ENCODE results near the gene PIM2. TPM values are rescaled to one million over a fixed set of nuclear protein-coding genes. Genes with fewer than 3 reads are reported as not detected.

PIM2 gene
- total RNA-seq (1 to 10 TPM; 2.4 to 6.9 (median 4.4) TPM), polyA plus RNA-seq (10 to 100 TPM in 1 of 3 donors, 1 to 10 TPM in 2; 6.6 to 42.0 (median 6.7) TPM)

DNA sequence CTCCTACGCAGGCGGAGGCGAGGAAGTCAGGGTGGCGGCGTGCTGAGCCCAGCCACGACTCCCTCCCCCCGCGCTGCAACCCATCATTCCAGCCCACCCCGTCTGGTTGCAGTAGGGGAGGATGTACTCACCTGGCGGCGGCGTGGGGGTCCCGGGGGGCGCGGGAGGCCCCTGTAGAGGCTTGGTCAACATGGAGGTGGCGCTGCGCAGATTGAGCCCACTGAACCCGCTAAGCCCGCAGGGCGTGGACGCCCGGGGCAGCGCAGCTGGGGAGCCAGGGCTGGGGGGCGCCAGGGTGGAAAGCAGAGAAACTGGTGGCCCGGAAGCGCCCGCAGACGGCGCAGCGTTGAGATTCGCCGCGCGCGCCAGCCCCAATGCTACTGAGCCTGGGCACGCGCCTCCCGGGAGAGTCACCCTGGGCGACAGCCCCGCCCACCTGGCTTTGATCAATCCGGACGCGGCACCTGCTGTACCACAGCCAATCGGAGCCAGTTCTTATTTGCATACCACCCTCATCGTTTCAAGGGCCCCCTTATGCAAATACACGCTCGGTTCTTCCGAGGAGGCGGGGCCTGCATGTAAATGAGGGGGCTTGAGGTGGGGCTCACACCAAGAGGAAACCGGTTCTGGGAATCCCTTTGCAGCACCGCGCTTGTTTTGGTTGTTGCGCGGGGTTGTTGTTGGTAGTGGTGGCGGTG lies at the start of gene PIM2:
PIM2 (minus strand) TSS at position 382 of the 698 bp plus-strand sequence; CDS start at position 192, 190 bp downstream.
- Histone ChIP-seq H3K36me3 (peaks cover 0 to 17% (median 5%) of the 10 kb centered on the region in 4 donors), H3K27me3 (no peaks in the 10 kb centered on the region), H3K4me3 (peak within 1 kb of the TSS; percentile 58 to 61 (median 60)), H3K27ac (peak within 1 kb of the TSS; percentile 82 to 90 (median 86)), H3K9me3 (no peaks in the 10 kb centered on the region), H3K4me1 (peaks cover 0 to 20% (median 8%) of the 10 kb centered on the region in 4 donors)
- DNase-seq: peak; percentile 95
- intact Hi-C loops (cut with DNase I): loop anchor here (5.0 kb wide), 2 partner anchors 124 to 321 kb away; partner anchors contain the start of genes TFE3 and WDR13
- TF ChIP-seq POLR2AphosphoS5 (IDR thresholded peaks at IDR 0.05) (peak; percentile 86 to 96 (median 90)), POLR2A (IDR thresholded peaks at IDR 0.05) (peak; percentile 73 to 81), EP300 (IDR thresholded peaks at IDR 0.05) (no peak)
- TF ChIP-seq, protein P1, sequence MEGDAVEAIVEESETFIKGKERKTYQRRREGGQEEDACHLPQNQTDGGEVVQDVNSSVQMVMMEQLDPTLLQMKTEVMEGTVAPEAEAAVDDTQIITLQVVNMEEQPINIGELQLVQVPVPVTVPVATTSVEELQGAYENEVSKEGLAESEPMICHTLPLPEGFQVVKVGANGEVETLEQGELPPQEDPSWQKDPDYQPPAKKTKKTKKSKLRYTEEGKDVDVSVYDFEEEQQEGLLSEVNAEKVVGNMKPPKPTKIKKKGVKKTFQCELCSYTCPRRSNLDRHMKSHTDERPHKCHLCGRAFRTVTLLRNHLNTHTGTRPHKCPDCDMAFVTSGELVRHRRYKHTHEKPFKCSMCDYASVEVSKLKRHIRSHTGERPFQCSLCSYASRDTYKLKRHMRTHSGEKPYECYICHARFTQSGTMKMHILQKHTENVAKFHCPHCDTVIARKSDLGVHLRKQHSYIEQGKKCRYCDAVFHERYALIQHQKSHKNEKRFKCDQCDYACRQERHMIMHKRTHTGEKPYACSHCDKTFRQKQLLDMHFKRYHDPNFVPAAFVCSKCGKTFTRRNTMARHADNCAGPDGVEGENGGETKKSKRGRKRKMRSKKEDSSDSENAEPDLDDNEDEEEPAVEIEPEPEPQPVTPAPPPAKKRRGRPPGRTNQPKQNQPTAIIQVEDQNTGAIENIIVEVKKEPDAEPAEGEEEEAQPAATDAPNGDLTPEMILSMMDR (IDR thresholded peaks at IDR 0.05): no peak
- 0% methylated on average over 55 of the region's 55 CpGs for WGBS, 2 donors

DNA sequence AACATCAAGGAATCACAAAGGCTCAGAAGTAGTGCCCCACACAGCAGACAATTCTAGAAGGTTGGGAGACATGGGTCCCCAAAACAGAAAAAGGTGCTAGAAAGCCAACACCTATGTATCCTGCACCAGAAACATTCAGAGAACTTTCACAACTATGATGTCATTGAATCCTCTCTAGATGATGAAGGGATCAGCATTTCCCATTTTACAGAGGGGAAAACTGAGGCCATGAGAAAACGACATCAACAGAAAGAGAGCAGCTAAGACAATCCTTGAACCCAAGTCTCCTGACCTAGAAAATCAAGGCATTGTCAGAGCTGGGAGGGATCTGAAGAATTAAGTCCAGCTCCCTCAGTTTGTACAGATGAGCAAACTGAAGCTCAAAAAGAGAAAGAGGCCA lies 49.6 kb upstream of the PIM2 start:
- no peak for DNase-seq
- TF ChIP-seq EP300 (IDR thresholded peaks at IDR 0.05): no peak
- no peak for TF ChIP-seq POLR2AphosphoS5 (IDR thresholded peaks at IDR 0.05)
- TF ChIP-seq, protein P1 (IDR thresholded peaks at IDR 0.05): no peak
- TF ChIP-seq POLR2A (IDR thresholded peaks at IDR 0.05): no peak
- WGBS, 2 donors: 70 to 89% methylated on average over 1 of the region's 1 CpG
- no peak overlapping the region for H3K27ac ChIP-seq
- peaks cover 0 to 11% (median 2%) of the 10 kb centered on the region in 4 donors for H3K4me1 ChIP-seq
- H3K36me3 ChIP-seq: no peaks in the 10 kb centered on the region
- no peak overlapping the region for H3K4me3 ChIP-seq
- intact Hi-C loops (cut with DNase I): no loop called here
- H3K27me3 ChIP-seq: no peaks in the 10 kb centered on the region
- H3K9me3 ChIP-seq: no peaks in the 10 kb centered on the region

DNA sequence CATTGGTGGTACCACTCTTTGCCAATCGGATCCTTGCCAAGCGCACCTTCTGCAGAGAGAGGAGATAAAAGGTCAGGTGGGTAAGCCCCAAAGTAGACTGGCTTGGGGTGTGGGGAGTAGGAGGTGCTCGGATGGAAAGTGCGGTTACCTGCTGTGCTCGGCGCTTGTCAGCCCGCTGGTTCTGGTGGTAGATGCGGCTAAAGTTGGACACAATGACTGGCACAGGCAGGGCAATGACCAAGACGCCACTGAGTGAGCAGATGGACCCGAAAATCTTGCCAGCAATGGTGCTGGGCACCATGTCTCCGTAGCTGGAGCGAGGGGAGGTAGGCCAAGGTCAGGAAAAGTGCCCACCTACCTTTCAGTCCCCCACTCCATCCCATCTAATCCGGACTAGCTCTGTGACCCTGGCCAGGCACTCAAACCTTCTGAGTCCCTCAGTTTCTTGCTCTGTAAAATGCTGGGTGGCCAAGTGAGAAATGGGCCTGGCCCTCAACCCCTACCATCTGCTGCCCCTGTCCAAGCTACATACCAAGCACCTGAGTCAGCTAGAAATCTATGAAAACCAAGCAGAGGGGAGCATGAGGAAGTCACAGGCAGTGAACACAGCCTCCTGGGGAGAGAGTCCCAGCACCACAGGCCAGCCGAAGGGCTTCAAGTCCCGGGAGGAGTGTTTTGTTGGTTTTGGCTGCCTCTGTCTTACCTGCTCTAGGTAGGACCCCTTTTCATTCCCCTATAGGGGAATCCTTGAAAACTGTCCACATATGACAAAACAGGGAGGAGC lies 48.2 kb upstream of the PIM2 start:
- no peak overlapping the region for H3K27ac ChIP-seq
- H3K9me3 ChIP-seq: no peaks in the 10 kb centered on the region
- DNase-seq: no peak
- H3K36me3 ChIP-seq: no peaks in the 10 kb centered on the region
- H3K4me3 ChIP-seq: no peak overlapping the region
- TF ChIP-seq EP300 (IDR thresholded peaks at IDR 0.05): no peak
- TF ChIP-seq, protein P1 (IDR thresholded peaks at IDR 0.05): no peak
- TF ChIP-seq POLR2AphosphoS5 (IDR thresholded peaks at IDR 0.05): no peak
- no peak for TF ChIP-seq POLR2A (IDR thresholded peaks at IDR 0.05)
- intact Hi-C loops (cut with DNase I): no loop called here
- peaks cover 0 to 5% (median 2%) of the 10 kb centered on the region in 4 donors for H3K4me1 ChIP-seq
- WGBS, 2 donors: 93 to 94% methylated on average over 15 of the region's 15 CpGs
- H3K27me3 ChIP-seq: no peaks in the 10 kb centered on the region

DNA sequence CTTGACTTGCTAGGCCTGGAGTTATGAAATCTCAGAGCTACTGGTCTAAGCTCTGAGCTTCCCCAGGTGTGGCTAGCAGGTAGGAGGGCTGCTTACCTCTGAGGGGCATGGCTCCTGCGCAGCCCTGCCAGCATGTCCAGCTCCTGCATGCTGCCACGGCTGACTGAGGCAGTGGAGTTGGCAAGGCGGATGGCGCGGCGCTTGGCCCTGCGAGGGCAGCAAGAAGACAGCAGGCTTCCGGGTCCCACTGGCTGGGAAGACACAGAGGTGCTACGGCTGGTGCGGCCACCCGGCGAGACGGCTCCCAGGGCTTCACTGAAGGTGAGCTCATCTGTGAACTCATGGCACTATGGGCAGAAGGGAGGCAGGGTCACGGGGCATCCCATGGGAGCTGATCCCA lies 47.1 kb upstream of the PIM2 start:
- H3K4me1 ChIP-seq: no peaks in the 10 kb centered on the region
- DNase-seq: no peak
- 96 to 97% methylated on average over 14 of the region's 14 CpGs for WGBS, 2 donors
- no peaks in the 10 kb centered on the region for H3K27me3 ChIP-seq
- no peaks in the 10 kb centered on the region for H3K36me3 ChIP-seq
- TF ChIP-seq, protein P1 (IDR thresholded peaks at IDR 0.05): no peak
- TF ChIP-seq EP300 (IDR thresholded peaks at IDR 0.05) (no peak), POLR2AphosphoS5 (IDR thresholded peaks at IDR 0.05) (no peak), POLR2A (IDR thresholded peaks at IDR 0.05) (no peak)
- no peaks in the 10 kb centered on the region for H3K9me3 ChIP-seq
- no peak overlapping the region for H3K4me3 ChIP-seq
- intact Hi-C loops (cut with DNase I): no loop called here
- no peak overlapping the region for H3K27ac ChIP-seq

Measured in sigmoid colon (tissue), 7 donors.